Measurements from ENCODE around the gene EREG.
A peak's percentile ranks its signal among the peaks of the same experiment; 100 is the strongest.
"Not testable (repeated sequence)": the region's sequence is repeated elsewhere in the genome, so short reads cannot be mapped to it uniquely, and the experiment has no call there.

The EREG gene

DNA sequence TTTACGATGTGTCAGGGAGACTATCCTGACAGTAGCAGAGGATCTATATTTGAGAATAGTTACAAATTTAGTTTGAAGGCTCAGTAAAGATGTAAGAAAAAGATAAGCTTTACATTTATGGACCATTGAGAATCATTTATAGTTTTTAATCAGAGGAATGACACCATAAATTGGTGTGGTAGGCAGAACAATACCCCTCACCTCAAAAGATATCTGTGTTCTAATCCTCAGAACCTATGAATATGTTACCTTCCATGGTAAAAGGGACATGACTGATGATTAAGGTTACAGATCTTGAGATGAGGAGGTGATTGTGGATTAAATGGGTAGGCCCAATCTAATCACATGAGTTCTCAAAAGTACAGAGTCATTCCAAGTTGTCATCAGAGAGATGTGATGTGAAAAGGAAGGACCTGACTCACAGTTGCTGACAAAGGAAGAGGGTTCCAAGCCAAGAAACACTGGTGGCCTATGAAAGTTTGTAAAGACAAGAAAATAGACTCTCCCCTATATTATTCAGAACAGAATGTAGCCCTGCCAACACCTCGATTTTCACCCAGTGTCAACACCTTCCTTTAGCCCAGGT, 27.0 kb downstream of the EREG start:
- peak; percentile 38 for DNase-seq

DNA sequence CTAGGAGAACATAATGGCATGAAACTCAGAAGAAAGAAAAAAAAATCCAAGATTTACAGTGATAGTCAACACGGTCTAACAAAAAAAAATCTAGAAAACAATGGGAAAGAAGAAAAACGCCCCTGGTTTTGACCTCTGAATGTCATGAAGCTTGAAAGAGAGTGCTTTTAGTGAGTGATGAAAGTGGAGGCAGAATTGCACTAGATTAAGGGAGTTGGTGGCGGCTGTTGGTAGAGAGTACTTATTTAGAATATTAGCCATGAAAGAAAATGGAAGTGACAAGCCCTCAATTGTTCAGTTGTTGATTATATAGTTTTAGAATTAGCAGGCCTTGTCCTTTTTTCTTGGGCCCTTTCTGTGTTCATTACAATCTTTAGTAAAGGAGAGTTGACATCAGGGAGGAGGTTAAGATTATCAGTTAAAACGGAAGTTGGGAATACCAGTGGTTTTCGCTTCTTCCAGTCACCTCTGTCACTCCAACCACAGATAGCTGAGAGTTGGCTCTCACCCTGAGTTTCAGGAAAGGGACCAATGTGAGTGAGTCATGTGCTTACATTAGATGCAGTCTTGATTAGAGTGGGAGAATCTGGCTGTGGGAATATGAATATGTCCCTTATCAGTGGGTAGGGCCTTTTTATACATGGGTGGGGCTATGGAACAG, 29.7 kb downstream of the EREG start:
- DNase-seq: no peak

DNA sequence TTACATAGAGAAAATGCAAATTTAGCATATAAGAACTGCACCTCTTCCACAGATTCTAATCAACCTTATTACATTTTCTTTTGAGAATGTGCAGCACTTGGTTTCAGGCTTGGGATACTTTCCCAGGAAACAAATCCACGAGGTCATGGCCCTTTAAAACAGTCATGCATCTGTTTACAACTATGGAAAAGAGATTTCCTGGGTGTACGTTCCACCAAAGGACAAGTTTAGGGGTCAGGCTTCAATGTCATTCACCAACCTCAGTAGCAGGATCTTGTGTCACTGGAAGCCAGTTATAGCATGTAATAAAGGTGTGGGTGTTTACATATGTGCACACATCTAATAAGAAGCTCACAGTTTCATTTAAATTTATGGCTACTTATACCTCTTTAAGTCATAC, 30.7 kb downstream of the EREG start:
- DNase-seq: no peak

DNA sequence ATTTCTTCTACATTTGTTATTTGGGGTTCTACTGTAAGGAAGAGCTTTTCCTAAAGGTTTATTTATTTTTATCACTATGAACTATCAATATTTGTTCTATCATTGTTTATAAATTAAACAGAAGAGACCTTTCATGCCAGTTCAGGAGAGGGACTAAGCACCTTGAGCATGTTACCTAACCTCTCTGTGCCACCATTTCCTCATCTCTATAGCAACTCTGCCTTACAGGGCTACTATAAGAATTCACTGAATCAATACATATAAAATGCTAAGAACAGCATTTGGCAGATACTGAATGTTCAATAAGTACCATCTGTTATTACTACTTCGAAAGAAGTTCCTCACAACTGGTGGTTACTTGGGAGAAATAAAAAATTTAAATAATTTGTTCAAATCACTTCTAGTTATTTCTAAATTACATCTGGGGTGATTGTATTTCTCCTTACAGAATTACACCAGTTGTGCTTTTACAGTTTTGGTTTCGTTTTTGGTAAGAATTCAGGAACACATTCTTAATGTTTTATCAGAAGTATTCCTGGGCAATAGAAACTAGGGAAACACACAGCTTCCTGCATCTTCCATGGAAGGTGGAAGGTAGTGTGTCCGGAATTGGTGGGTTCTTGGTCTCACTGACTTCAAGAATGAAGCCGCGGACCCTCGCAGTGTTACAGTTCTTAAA, 32.9 kb downstream of the EREG start:
- DNase-seq: peak; percentile 74

DNA sequence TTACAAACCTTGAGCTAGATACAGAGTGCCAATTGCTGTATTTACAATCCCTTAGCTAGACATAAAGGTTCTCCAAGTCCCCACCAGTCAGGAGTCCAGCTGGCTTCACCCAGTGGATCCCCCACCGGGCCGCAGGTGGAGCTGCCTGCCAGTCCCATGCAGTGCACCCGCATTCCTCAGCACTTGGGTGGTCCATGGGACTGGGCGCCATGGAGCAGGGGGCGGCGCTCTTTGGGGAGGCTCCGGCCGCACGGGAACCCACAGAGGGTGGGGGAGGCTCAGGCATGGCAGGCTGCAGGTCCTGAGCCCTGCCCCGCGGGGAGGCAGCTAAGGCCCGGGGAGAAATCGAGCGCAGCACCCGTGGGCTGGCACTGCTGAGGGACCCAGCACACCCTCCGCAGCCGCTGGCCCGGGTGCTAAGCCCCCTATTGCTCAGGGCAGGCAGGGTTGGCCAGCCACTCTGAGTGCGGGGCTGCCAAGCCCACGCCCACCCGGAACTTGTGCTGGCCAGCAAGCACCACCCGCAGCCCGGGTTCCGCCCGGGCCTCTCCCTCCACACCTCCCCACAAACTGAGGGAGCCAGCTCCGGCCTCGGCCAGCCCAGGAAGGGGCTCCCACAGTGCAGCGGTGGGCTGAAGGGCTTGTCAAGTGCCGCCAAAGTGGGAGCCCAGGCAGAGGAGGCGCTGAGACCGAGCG, 34.1 kb downstream of the EREG start:
- DNase-seq: not testable (repeated sequence)

DNA sequence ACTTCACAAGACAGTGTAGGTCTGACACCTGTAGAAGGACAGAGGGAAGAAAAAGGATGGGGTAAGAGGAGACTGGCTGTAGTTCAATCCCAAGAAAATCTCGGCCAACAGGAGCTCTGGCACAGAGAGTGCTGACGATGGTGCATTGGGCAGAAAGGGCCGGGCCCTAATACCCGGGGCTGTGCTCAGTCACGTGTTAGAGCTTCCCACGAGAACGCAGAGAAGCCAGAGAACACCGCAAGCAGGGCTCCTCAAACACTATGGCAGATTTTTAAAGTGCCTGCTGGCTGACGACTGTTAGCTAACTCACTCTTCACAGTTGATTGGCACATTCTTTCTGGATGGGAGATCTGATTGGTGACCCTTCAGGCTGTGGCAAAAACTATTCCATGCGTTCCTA, 35.5 kb downstream of the EREG start:
- no peak for DNase-seq

DNA sequence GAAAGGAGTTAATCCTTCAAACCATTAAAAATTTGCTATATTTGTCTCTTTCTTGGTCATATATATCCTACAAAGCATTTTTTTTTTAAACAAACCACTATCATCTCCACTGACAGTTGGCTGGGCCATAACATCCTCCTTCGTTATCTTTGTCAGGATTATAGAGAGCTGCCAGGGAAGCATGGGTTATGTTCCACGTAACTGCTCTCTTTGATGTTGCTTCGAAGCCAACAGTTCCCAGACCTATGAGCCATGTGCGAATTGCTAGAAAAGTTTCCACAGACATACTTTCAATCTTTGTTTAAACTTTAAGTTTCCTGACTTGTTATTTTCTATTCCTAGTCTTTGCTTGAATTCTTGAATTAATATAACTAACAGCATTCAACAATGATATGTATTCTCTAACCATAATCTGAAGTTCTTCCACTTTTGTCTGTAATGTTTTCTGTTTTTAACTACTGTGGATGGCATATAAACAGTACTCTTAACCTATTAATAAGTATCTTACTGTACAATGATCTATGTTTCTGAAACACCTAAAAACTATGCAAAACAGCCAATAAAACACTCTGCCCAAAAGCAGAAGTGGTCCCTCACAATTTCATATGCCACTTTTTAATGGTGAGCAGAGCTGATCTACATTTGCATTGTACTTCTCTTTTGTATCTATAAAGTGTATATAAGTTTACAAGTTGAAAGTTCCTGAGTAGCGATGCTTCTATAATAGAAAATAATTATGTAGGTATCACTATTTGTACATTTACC, 37.9 kb downstream of the EREG start:
- DNase-seq: no peak

DNA sequence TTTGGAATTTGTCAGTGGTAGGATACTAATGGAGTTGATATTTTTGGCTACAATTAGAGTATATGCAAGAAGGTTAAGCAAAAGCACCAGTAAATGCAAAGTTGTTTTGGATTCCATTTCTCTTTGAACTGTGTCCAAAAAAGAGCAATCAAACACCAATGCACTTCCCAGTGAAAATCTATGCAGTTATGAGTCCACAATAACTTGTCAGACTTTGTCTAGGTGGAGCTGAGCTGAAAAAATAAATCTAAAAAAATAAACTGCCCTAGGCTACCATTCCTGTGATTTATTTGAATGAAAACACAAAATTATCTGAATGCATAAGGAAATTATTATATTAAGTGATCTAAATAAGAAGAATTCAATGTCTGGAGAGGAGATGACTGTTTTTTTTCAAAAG, 42.9 kb downstream of the EREG start:
- no peak for DNase-seq

DNA sequence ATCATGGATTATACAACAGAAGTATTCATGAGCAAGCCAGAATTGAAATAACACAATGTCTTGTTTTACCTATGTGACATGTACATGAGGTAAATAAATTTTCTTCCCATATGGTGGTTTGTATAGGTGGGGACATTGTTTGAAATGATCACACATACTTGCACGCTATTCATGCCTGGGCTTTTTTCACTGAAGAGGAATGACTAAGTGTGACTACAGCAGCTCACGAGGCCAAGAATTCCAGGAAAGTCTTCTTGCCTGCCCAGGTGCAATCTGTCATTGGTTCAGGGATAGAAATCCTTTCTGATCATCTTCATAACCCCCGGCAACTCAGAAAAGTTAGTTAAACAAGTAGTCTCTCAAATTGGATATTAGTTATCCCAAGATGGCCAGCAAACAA, 43.7 kb downstream of the EREG start:
- DNase-seq: no peak

DNA sequence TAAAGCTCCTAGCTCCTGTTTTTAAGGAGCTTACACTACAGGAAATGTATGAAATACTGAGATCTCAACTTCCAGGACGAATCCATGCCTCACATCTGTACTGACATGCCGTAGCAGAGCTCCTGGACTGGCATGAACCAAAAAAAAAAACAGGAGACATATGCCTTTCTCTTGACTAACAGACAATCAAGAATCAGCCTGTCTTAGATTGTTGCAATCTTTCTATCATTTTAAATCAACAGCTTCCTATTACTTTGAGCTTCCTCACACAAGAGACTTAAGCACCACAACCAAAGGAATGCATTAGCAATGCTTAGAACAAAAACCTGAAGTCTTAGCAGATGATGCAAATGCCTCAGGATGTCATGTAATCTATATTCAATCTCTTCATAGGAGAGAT, 45.3 kb downstream of the EREG start:
- no peak for DNase-seq

DNA sequence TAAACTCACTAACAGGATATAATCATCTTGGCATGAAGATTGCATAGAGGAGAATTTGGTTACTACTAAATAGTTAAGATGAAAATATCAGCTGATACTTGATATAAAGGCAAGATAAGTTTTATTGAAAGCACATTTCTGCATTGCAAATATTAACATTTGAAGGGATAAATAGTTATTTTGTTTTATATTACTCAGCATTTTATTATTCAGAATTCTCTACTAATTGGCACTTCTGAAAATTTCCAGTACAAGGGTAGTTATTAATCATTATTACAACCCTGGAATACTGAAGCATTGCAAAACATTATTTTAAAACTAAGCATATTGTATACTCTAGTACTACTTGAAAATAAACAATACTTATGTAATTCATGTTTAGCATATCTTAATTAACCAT, 47.3 kb downstream of the EREG start:
- no peak for DNase-seq

DNA sequence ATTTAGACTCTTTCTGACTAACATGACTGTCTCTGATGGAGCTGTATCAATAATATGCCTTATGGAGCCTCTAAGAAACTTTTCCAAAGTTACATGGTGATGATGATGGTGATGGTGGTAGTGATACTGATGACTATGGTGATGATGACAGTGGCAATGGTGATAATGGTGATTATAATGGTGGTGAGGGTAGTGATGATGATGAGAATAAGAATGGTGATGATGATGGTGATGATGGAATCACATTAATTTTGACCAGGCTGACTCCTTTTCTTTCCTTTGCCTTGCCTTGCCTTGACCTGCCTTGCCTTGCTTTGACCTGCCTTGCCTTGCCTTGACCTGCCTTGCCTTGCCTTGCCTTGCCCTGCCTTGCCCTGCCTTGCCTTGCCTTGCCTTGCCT, 48.3 kb downstream of the EREG start:
- DNase-seq: no peak

DNA sequence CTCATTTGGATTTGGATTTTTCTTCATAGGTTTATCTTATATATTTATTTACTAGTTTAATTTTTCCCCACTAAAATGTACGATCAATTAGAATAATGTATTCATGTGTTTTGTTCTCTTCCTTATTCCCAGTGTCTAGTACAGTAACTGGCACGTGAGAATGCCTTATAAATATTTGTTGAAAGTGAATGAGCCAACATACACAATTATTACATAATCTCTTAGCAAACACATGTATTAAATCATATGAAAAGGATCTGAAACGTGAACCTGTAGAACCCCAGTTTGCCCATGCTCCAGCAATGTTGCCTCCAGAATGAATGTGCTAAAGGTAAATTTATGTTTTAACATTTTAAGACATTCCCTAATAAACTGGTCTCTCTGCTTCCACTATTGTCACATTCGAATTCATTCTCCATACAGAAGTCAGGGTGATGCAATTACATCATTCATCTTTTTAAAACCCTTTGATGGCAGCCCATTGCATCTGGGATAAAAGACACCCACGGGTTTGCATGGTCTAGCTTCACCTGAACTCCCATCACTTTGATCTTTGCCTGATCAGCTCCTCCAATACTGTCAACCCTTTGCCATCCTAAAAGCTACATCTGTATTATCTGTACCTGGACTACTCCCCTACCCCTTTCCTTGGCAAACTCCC, 49.3 kb downstream of the EREG start:
- DNase-seq: no peak

DNA sequence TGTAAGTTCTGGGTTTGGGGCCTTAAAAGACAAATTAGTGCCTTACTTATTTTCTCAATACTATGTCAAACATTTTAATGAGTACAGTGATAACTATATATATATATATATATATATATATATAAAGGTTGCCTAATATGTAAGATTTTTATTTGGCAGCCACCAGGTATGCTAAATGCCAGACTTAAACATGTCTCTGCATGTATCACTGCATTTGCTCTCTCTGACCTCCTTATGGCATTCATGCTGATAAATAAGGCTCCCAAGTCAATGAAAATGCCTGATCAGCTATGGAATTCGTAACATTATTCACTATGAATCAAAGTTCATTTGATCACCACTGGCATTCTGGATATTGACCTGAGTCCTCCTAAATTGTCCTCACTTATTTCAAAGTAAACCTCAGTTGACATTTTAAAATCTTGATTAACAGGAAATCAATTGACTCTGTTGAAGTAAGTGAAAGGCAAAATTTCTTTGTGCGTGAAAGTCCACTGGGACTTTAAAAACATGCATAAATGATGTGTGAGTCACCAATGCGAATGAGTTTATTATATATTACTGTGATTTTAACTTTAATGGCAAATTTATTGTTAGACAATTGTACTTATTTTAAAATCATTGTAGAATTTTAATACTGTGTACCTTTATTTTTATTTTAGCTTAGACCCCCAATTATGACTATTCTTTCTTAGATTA, 50.8 kb downstream of the EREG start:
- DNase-seq: no peak

DNA sequence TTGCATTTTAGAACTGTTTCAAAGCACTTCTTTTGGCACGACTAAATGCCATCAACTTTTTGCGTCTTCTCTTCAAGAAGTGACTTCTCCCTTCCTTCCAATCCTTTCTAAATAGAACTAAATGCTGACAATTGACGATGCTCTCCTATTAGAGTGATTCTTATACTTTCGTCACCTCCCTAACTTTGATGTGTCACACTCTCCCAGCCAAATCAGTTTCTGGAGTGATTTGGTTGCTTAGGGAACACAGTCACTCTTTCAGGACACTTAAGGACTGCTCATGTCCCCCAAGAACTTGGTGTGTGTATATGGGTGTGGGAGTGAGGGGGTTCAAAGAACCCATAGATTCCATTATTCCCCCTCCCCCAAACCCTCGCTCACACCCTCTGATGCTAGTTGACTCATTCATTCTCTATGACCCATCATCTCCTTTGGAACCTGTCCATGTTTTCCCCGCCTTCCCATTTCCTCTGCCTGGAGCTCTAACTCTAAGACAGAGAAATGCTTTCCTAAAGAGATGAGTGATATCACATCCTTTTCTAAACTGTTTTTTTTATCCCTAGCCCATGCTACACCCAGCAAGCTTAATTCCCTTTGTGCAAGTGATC, 53.2 kb downstream of the EREG start:
- no peak for DNase-seq

DNA sequence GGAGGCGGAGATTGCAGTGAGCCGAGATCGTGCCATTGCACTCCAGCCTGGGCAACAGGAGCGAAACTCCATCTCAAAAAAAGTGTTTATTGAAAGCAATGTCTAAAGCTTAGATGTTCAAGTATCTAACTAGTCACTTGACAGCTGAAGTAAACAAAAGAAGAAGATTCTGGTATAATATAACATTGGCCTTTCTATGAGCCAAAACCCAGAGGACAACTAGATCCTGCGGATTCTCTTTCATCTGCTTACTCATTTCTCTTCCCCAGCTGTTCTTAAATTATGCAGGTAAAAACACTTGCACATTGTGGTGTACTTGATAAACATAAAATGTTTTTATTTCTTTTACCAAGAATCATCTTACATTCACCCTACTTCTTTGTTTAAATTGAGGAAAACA, 55.9 kb downstream of the EREG start:
- DNase-seq: no peak

DNA sequence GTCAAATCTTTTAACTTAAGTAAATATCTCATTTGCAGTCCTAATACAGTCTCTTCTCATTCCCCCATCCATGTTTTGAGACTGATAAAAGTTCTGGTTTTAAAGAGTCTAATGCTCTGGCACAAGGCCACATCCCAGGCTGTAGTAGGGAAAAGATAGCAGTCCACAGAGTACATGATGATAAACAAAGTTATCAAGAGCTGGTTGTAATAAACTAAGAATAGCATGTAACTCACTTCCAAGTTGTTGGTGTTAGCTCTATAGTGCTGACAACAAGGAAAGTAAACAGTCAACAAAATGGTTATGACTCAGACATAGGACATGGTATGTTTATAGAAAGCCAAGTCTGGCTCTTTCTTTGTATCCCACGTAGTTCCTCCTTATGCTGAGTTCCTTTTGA, 58.2 kb downstream of the EREG start:
- peak; percentile 34 for DNase-seq

DNA sequence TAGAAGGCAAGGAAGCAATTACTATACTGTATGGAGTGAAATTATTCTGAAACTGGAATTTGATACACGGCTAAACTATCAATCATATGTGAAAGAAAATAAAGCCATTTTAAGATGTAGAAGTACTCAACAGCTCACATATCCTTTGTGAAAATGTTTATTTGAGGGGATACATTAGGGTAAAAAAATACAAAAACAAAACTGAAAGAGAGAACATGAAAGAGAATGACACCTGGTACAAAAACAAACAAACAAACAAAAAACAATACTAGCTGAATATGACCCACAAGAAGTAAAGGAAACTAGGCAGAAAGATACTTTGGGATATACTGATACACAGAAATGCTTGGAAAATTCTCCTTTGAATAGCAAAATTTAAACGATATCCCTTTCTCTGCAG, 59.2 kb downstream of the EREG start:
- DNase-seq: no peak

DNA sequence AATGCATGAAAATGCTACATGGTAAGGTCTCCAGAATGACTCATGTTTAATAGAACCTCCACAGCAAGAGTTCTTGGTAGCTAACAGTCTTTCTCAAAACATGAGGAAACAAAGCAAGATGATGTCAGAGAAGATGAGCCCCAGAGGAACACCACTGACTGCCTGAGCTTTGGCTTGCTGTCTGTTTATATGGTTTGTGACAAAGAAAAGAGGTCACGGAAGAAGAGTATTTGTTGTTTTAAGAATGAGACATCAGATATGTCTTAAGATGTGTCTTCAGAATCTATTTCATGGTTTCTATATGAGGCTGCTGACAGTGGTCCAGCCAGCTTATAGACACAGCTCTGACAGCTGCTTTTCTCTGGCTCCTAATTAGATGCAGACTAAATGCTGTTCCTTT, 61.2 kb downstream of the EREG start:
- DNase-seq: no peak

DNA sequence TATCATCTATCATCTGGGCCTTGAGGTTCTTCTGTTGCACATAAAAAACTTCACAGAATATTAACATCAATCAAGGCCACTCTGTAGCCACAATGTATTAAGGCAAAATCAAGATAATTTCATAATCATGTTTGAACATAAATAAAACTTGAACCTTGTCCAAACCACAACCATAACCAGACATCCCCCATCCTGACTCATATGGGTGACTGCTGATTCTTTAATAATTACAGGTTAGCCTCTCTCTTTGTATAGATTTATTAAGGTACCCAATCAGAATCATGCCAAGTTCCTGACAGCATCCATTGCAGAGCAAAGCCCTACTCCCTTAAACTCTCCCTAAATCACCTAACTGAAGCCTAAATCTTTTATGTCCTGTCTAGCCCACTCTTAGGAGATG, 63.3 kb downstream of the EREG start:
- DNase-seq: no peak

DNA sequence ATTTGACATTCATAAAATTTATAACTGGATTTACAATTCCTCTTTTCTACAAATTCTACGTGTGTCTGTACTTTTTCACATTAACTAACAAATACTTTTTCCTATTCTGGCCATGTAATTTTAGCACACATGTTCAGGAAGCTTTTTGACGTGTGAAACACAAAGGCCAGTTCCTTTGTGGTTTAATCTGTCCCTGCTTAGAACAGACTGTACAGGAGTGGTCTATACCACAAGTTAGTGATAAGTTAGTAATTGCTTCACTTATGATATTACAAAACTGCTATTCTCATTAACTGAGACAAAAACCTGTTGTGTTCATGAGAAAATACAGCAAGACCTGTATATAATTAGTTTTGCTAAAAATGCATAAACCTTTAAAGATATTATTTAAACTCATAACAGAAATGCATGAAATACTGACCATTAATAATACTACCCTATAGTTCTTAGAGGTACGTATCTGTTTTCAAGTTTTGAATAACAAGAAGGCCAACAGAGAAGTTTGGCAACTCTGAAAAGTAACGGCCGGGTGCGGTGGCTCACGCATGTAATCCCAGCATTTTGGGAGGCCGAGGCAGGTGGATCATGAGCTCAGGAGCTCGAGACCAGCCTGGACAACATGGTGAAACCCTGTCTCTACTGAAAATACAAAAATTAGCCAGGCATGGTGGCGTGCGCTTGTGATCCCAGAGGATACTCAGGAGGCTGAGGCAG, 66.3 kb downstream of the EREG start:
- no peak for DNase-seq

Measured in suppressor macrophage treated with lipopolysaccharide for 4 hours (primary cell).